K562 (cell line): ENCODE data around the gene RUNX1. TPM values are rescaled to one million over a fixed set of nuclear protein-coding genes. Genes with fewer than 3 reads are reported as not detected.
A peak's percentile ranks its signal among the peaks of the same experiment; 100 is the strongest.

Experiments used
- ARNT ChIP-seq, 2 experiments: fragments of 450-650 bp; IDR thresholded peaks; 2 replicates each; pipeline ENCODE4 v1.6.1; 2016; ENCODE audit warnings: mild to moderate bottlenecking in 1 of 2
- CBFA2T2 ChIP-seq: fragments of 450-650 bp; conservative IDR thresholded peaks from 2 replicates; pipeline ENCODE4 v1.6.1; 2017; ENCODE audit warnings: mild to moderate bottlenecking
- CBFA2T3 ChIP-seq: fragments of 450-650 bp; IDR thresholded peaks from 2 replicates; pipeline ENCODE4 v1.6.1; 2017
- CEBPB ChIP-seq: fragments of 450-650 bp; IDR thresholded peaks from 2 replicates; pipeline ENCODE4 v1.6.1; 2016; ENCODE audit warnings: missing genetic modification characterization, missing compliant biosample characterization
- DACH1 ChIP-seq: fragments of 450-650 bp; IDR thresholded peaks from 2 replicates; pipeline ENCODE4 v1.6.1; 2018; ENCODE audit not compliant: partially characterized antibody
- GABPB2 ChIP-seq: fragments of 250-450 bp; sonication (Bioruptor Pico); conservative IDR thresholded peaks from 2 replicates; pipeline ENCODE4 v1.5.1; 2021; ENCODE audit warnings: mild to moderate bottlenecking
- PBX2 ChIP-seq, 2 experiments: IDR thresholded peaks in 1 of 2; conservative IDR thresholded peaks in 1 of 2; 2 replicates each; pipeline ENCODE4 v1.6.1; 2016; ENCODE audit warnings: low read depth in 2 of 2, mild to moderate bottlenecking in 1 of 2, missing compliant biosample characterization in 1 of 2, missing genetic modification characterization in 1 of 2, moderate library complexity in 1 of 2
- RCOR1 ChIP-seq, 2 experiments: IDR thresholded peaks; 2 replicates each; pipeline ENCODE4 v1.6.1; 2012; ENCODE audit warnings: low read depth in 2 of 2, low read length in 2 of 2, borderline replicate concordance in 1 of 2, improper control_type of control experiment in 1 of 2
- ZC3H11A ChIP-seq: IDR thresholded peaks from 2 replicates; pipeline ENCODE4 v1.6.1; 2012; ENCODE audit warnings: low read depth, low read length, improper control_type of control experiment
- ZNF140 ChIP-seq: fragments of 250-450 bp; sonication (Bioruptor Pico); IDR thresholded peaks from 2 replicates; pipeline ENCODE4 v1.8.0; 2021; ENCODE audit warnings: moderate library complexity, mild to moderate bottlenecking, inconsistent platforms
- ZNF175 ChIP-seq: fragments of 200-800 bp; sonication (Bioruptor generic); IDR thresholded peaks from 2 replicates; pipeline ENCODE4 v1.6.1; 2016; ENCODE audit warnings: low read depth, mild to moderate bottlenecking, missing genetic modification characterization, missing compliant biosample characterization
- ZNF431 ChIP-seq: sonication (generic); formaldehyde crosslinking; IDR thresholded peaks from 2 replicates; pipeline ENCODE4 v1.8.0; 2022; ENCODE audit warnings: mild to moderate bottlenecking, missing genetic modification reagents
- polyA plus RNA-seq, 8 experiments: library from polyadenylated mRNA; depleted of rRNA in 4 of 8; stranded (reverse) in 5 of 8; unstranded in 3 of 8; fragments of >200 nt; fragmentation: Nextera tagmentation in 2 of 8; fragmentation: Illumina TruSeq in 1 of 8; extraction: Ambion mirVana in 2 of 8; extraction: Trizol in 1 of 8; gene quantifications; 2 replicates each; pipeline versions ENCODE4 v1.2.1 to v1.2.3, GENCODE V29; 2011 to 2014; ENCODE audit warnings: inconsistent platforms in 1 of 8, missing spikeins in 1 of 8
- total RNA-seq, 7 experiments: library from RNA; depleted of rRNA in 6 of 7; stranded (reverse); fragments of >200 nt in 6 of 7; fragmentation: Illumina TruSeq in 2 of 7; extraction: Trizol in 2 of 7; gene quantifications; 2 replicates each; pipeline versions ENCODE4 v1.2.1 to v1.2.3, GENCODE V29; 2011 to 2021; ENCODE audit warnings: low replicate concordance in 1 of 7

The RUNX1 gene
- total and polyA plus RNA-seq, 9 of the 15 experiments (the other 6 are each of a cell fraction or from before 2014, with no cell fraction given), result 2.2 to 68.6 (median 17.8) TPM

DNA sequence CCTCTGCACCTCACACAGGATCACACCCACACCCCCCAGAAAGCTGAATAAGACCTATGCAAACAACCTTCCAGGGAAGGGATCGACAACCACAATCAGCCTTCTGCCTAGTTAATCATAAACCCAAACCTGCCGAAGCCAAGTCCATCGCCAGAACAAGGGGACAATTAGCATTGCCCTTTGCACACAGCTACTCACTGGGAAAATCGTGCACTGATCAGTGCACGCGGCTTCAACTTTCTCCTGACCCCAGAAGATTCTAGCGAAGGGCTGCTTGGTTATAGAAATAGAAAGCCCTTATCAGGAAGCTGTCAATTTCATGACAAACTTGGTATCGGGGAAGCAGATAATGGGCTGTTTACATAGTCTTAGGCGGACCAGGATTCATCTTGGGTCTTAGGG, 29.5 kb downstream of the RUNX1 start (continued):
- TF ChIP-seq PBX2 (CRISPR knock-in tag; IDR thresholded peaks at IDR 0.05; ENCODE audit: low read depth), result no peak
- peak; percentile 49; the same call in 1 of the 2 replicates for TF ChIP-seq PBX2 (tag; conservative IDR thresholded peaks at IDR 0.05; ENCODE audit: low read depth)
- TF ChIP-seq ZC3H11A, result no peak
- TF ChIP-seq CBFA2T2, result no peak
- TF ChIP-seq CEBPB (tag), result no peak
- TF ChIP-seq CBFA2T3, result no peak
- TF ChIP-seq GABPB2 (CRISPR knock-in tag), result no peak
- TF ChIP-seq ZNF140 (CRISPR knock-in tag), result no peak
- no peak for TF ChIP-seq ZNF175 (CRISPR knock-in tag)
- TF ChIP-seq ARNT (IDR thresholded peaks at IDR 0.05), result no peak
- no peak for TF ChIP-seq DACH1
- no peak for TF ChIP-seq ZNF431 (CRISPR knock-in tag)
- TF ChIP-seq RCOR1 (IDR thresholded peaks at IDR 0.05; ENCODE audit: borderline replicate concordance in 1 of 2, low read depth in 2 of 2, low read length in 2 of 2), result peak in 1 of 2 experiments; percentile 17; a peak in 1 of 4 replicates
